ENCODE data around the gene ASCC3. TPM values are rescaled to one million over a fixed set of nuclear protein-coding genes. Genes with fewer than 3 reads are reported as not detected.
A peak's percentile ranks its signal among the peaks of the same experiment; 100 is the strongest.

Gene ASCC3
- total RNA-seq, 6 experiments from 2014 or later, result 96.1 to 101 (median 97.8) TPM

- Mint-ChIP-seq H3K36me3 (ENCODE audit: low read depth) (no peaks in the 10 kb centered on the region), H3K9me3 (no peaks in the 10 kb centered on the region), H3K27ac (no peak overlapping the region), H3K4me3 (no peak overlapping the region), H3K27me3 (ENCODE audit: insufficient read depth) (no peaks in the 10 kb centered on the region), H3K4me1 (ENCODE audit: low read depth) (no peaks in the 10 kb centered on the region; the same call in 1 of the 2 replicates)
- TF ChIP-seq CTCF (IDR thresholded peaks at IDR 0.05), result peak; percentile 38
- DNase-seq, result no peak
Observed at GRCh38 chr6:100678027-100678426, 203.1 kb downstream of the ASCC3 start.

- no peak for TF ChIP-seq CTCF (IDR thresholded peaks at IDR 0.05)
- H3K27ac Mint-ChIP-seq, result no peak overlapping the region
- H3K4me1 Mint-ChIP-seq (ENCODE audit: low read depth), result no peaks in the 10 kb centered on the region; the same call in 1 of the 2 replicates
Observed at GRCh38 chr6:100677240-100677639, 203.9 kb downstream of the ASCC3 start.

GRCh38 chr6:100673641-100674040 is 207.5 kb downstream of the ASCC3 start:
- Mint-ChIP-seq H3K4me3 (no peak overlapping the region), H3K27ac (no peak overlapping the region), H3K27me3 (ENCODE audit: insufficient read depth) (no peaks in the 10 kb centered on the region), H3K9me3 (no peaks in the 10 kb centered on the region), H3K36me3 (ENCODE audit: low read depth) (peaks cover 21% of the 10 kb centered on the region), H3K4me1 (ENCODE audit: low read depth) (0 out of 2 replicates have a peak, but pooled peaks cover 6% of the 10 kb centered on the region)
- no peak for TF ChIP-seq CTCF (IDR thresholded peaks at IDR 0.05)
- no peak for DNase-seq

More at GRCh38 chr6:100677240-100677639, 203.9 kb downstream of the ASCC3 start:
- Mint-ChIP-seq H3K9me3 (no peaks in the 10 kb centered on the region), H3K27me3 (ENCODE audit: insufficient read depth) (no peaks in the 10 kb centered on the region), H3K4me3 (no peak overlapping the region), H3K36me3 (ENCODE audit: low read depth) (peaks cover 1% of the 10 kb centered on the region; the same call in 1 of the 2 replicates)
- no peak for DNase-seq

- Mint-ChIP-seq H3K27ac (no peak overlapping the region), H3K4me1 (ENCODE audit: low read depth) (0 out of 2 replicates have a peak, but pooled peaks cover 11% of the 10 kb centered on the region), H3K9me3 (no peaks in the 10 kb centered on the region), H3K27me3 (ENCODE audit: insufficient read depth) (no peaks in the 10 kb centered on the region), H3K36me3 (ENCODE audit: low read depth) (peaks cover 21% of the 10 kb centered on the region), H3K4me3 (no peak overlapping the region)
- TF ChIP-seq CTCF (IDR thresholded peaks at IDR 0.05), result no peak
- no peak for DNase-seq
Observed at GRCh38 chr6:100671740-100672139, 209.4 kb downstream of the ASCC3 start.

- Mint-ChIP-seq H3K4me1 (ENCODE audit: low read depth) (0 out of 2 replicates have a peak, but pooled peaks cover 14% of the 10 kb centered on the region), H3K36me3 (ENCODE audit: low read depth) (peaks cover 21% of the 10 kb centered on the region), H3K9me3 (no peaks in the 10 kb centered on the region), H3K27ac (no peak overlapping the region), H3K4me3 (no peak overlapping the region), H3K27me3 (ENCODE audit: insufficient read depth) (no peaks in the 10 kb centered on the region)
- TF ChIP-seq CTCF (IDR thresholded peaks at IDR 0.05), result no peak
- DNase-seq, result no peak
Observed at GRCh38 chr6:100670056-100670455, 211.1 kb downstream of the ASCC3 start.

GRCh38 chr6:100665041-100665380 is 216.1 kb downstream of the ASCC3 start:
- no peaks in the 10 kb centered on the region for H3K9me3 Mint-ChIP-seq
- H3K27ac Mint-ChIP-seq, result no peak overlapping the region
- peaks cover 30% of the 10 kb centered on the region for H3K4me1 Mint-ChIP-seq (ENCODE audit: low read depth)
- peaks cover 4% of the 10 kb centered on the region; the same call in 1 of the 2 replicates for H3K36me3 Mint-ChIP-seq (ENCODE audit: low read depth)
- TF ChIP-seq CTCF (IDR thresholded peaks at IDR 0.05), result no peak
- no peak for DNase-seq
- no peak overlapping the region for H3K4me3 Mint-ChIP-seq
- H3K27me3 Mint-ChIP-seq (ENCODE audit: insufficient read depth), result no peaks in the 10 kb centered on the region
